Left lung (tissue), 10 donors: ENCODE measurements around the gene ZBTB17. TPM values are rescaled to one million over a fixed set of nuclear protein-coding genes. Genes with fewer than 3 reads are reported as not detected.
A peak's percentile ranks its signal among the peaks of the same experiment; 100 is the strongest.

Experiments used
- ATAC-seq: fragments of 200-7000 bp; cut with Tn5 transposase; one replicate; pipeline ENCODE4 v1.9.1; 2020; ENCODE audit warnings: moderate library complexity
- DNase-seq, 4 donors: peaks; one replicate each; pipeline ENCODE4 v3.0.0-alpha.2; 2013 to 2020
- H3K27ac ChIP-seq, 2 donors: fragments of 200-600 bp; sonication (generic) in 1 of 2; one replicate each; pipeline versions ENCODE4 v1.5.0 to v1.8.0; 2020 to 2021
- H3K27me3 ChIP-seq, 2 donors: fragments of 200-600 bp; sonication (generic) in 1 of 2; one replicate each; pipeline versions ENCODE4 v1.5.0 to v1.8.0; 2020 to 2021
- H3K36me3 ChIP-seq, 2 donors: fragments of 200-600 bp; sonication (generic) in 1 of 2; one replicate each; pipeline versions ENCODE4 v1.5.0 to v1.8.0; 2020 to 2021
- H3K4me1 ChIP-seq, 2 donors: fragments of 200-600 bp; one replicate each; pipeline ENCODE4 v1.8.0; 2021
- H3K4me3 ChIP-seq, 2 donors: fragments of 200-600 bp; sonication (generic) in 1 of 2; one replicate each; pipeline versions ENCODE4 v1.5.0 to v1.8.0; 2020 to 2021; ENCODE audit warnings: mild to moderate bottlenecking in 1 of 2
- H3K9me3 ChIP-seq, 2 donors: fragments of 200-600 bp; sonication (generic) in 1 of 2; one replicate each; pipeline versions ENCODE4 v1.5.0 to v1.8.0; 2020 to 2021
- intact Hi-C, 2 donors: fragments of 100-400 bp; cut with DNase I; formaldehyde crosslinking; loops; one replicate each; pipeline versions ENCODE4 v1.11.2 to v1.14.2; 2022
- polyA plus RNA-seq, 6 donors: library from polyadenylated mRNA; unstranded; fragments of 120-200 nt; gene quantifications; one replicate each; pipeline ENCODE4 v1.2.1, GENCODE V29; 2013; ENCODE audit not compliant: insufficient read length in 6 of 6
- total RNA-seq, 2 donors: library from RNA; stranded (reverse); fragmentation: NEBNext Ultra II Directional; extraction: Animal tissue kit (Norgen Biotek cat#: 25700); gene quantifications; one replicate each; pipeline ENCODE4 v1.2.1, GENCODE V29; 2021
- TF ChIP-seq, protein P1 (sequence below), 2 donors: fragments of 200-600 bp; sonication (generic) in 1 of 2; IDR thresholded peaks; one replicate each; pipeline versions ENCODE4 v1.5.0 to v1.8.0; 2021; ENCODE audit warnings: antibody characterized with exemption in 2 of 2
- donor health status: DM: no; HTN: yes; CAD: no.
- donor health status: DM: no; HTN: no; CAD: no.

ZBTB17 gene
- total and polyA plus RNA-seq, 8 donors: 27.4 to 46.5 (median 33.1) TPM

DNA sequence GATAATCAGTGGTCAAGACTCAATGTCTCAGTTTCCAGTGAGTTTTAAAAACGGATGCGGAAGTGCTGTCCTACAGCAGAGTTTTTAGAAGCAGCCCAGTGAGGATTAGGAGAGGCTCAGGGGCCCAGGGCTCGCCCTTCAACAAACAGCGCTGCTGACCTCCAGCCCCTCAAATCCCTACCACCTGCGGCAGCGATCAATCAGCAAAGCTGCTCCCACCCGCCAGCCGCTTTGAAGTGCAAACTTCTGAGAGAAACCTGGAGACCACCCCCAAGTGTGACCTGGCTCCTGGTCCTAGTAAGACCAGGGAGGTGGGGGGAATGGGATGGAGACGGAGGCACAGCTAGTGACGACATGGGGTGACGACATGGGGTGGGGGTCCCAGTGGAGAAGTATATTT is 14.4 kb downstream of the ZBTB17 start:
- H3K4me1 ChIP-seq: peaks cover 9 to 75% of the 10 kb centered on the region in 2 donors
- no peaks in the 10 kb centered on the region for H3K9me3 ChIP-seq
- ATAC-seq (no peak), DNase-seq (no peak)
- no peaks in the 10 kb centered on the region for H3K27me3 ChIP-seq
- H3K4me3 ChIP-seq: no peak overlapping the region
- peaks cover 0 to 14% of the 10 kb centered on the region in 2 donors for H3K36me3 ChIP-seq
- TF ChIP-seq, protein P1, sequence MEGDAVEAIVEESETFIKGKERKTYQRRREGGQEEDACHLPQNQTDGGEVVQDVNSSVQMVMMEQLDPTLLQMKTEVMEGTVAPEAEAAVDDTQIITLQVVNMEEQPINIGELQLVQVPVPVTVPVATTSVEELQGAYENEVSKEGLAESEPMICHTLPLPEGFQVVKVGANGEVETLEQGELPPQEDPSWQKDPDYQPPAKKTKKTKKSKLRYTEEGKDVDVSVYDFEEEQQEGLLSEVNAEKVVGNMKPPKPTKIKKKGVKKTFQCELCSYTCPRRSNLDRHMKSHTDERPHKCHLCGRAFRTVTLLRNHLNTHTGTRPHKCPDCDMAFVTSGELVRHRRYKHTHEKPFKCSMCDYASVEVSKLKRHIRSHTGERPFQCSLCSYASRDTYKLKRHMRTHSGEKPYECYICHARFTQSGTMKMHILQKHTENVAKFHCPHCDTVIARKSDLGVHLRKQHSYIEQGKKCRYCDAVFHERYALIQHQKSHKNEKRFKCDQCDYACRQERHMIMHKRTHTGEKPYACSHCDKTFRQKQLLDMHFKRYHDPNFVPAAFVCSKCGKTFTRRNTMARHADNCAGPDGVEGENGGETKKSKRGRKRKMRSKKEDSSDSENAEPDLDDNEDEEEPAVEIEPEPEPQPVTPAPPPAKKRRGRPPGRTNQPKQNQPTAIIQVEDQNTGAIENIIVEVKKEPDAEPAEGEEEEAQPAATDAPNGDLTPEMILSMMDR (IDR thresholded peaks at IDR 0.05): no peak
- no peak overlapping the region for H3K27ac ChIP-seq
- intact Hi-C loops: no loop called here

DNA sequence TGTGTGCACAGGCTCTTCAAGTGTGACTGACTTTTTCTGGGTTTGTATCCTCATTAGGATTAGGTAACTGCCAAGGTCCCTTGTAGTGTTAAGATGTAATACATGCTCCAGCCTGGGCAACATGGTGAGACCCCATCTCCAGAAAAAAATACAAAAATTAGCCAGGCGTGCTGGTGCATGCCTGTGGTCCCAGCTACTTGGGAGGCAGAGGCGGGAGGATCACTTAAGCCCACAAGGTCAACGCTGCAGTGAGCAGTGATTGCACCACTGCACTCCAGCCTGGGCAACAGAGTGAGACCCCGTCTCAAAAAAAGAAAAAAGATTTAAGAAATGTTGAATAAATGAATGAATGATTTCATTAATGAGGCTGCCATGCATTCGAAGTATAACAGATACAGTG is 15.1 kb downstream of the ZBTB17 start:
- TF ChIP-seq, protein P1 (IDR thresholded peaks at IDR 0.05): no peak
- no peaks in the 10 kb centered on the region for H3K9me3 ChIP-seq
- H3K27ac ChIP-seq: no peak overlapping the region
- DNase-seq: no peak
- H3K36me3 ChIP-seq: peaks cover 0 to 14% of the 10 kb centered on the region in 2 donors
- no peak overlapping the region for H3K4me3 ChIP-seq
- peaks cover 6 to 75% of the 10 kb centered on the region in 2 donors for H3K4me1 ChIP-seq
- intact Hi-C loops: no loop called here
- no peaks in the 10 kb centered on the region for H3K27me3 ChIP-seq
- no peak for ATAC-seq

DNA sequence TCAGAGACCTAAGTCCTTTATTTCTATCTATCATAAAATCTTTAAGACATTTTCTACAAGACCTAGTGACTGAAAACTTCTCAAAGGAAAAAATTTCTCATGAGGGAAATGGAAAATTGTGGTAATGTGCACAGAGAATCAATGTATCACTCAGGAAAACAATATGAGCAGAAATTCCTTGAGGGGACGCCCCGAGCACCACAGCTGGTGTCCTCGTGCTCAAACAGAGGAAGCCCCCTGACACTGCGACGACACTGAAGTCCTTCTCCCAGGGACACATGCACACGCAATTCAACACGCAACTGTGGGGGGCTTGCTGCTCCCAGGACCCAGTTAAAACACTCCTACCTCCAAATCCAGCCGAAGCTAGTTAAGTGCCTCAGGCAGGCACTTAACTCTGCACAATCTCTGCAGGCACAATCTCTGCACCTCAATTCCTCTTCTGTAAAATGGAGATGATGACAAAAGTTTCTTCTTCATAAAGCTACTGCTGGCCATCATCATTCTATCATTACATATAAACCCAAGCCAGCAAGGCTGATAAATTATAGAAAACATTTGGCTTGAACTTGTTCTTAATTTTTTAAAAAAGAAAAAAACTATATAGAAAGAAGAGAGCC is 16.0 kb downstream of the ZBTB17 start:
- Histone ChIP-seq H3K4me3 (no peak overlapping the region), H3K4me1 (peaks cover 0 to 75% of the 10 kb centered on the region in 2 donors), H3K36me3 (peaks cover 0 to 14% of the 10 kb centered on the region in 2 donors), H3K27ac (no peak overlapping the region), H3K27me3 (no peaks in the 10 kb centered on the region), H3K9me3 (no peaks in the 10 kb centered on the region)
- ATAC-seq: no peak
- no peak for DNase-seq
- intact Hi-C loops: no loop called here
- TF ChIP-seq, protein P1 (IDR thresholded peaks at IDR 0.05): no peak

DNA sequence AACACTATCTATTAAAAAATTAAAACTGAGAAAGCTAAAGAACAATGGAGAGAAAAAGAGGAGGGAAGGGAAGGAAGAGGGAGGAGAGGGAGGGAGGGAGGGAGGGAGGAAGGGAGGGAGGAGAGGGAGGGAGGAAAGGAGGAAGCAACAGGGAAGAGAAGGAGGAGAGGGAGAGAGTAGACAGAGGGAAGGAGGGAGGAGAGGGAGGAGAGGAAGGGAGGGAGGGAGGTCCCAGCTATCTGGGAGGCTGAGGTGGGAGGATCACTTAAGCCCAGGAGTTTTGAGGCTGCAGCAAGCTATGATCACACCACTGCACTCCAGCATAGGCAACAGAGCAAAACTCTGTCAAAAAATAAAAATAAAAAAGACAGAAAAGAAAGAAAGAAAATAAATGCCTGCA is 16.5 kb downstream of the ZBTB17 start:
- intact Hi-C loops: no loop called here
- H3K27ac ChIP-seq: no peak overlapping the region
- H3K27me3 ChIP-seq: no peaks in the 10 kb centered on the region
- ATAC-seq: no peak
- no peak for DNase-seq
- H3K9me3 ChIP-seq: no peaks in the 10 kb centered on the region
- TF ChIP-seq, protein P1 (IDR thresholded peaks at IDR 0.05): no peak
- H3K4me3 ChIP-seq: no peak overlapping the region
- H3K4me1 ChIP-seq: peaks cover under 1 to 75% of the 10 kb centered on the region in 2 donors
- H3K36me3 ChIP-seq: peaks cover 0 to 14% of the 10 kb centered on the region in 2 donors

DNA sequence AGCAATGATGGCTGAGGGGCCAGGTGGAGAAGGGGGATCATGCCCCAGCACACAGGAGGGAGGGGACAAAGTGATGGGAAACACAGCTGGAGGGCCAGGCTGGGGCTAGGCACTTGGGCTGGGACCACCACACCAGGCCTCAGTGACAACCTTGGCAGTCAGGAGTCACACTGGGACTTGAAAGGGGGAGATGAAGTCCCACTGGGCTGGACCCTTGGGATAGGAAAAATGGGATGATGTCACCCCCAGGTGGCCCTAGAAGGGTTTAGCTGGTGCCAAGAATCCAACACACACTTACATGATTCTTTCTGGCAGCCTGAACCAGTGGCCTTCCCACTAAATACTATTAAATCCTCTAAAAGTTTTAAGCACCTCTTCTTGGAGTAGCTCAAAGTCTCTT is 17.1 kb downstream of the ZBTB17 start:
- Histone ChIP-seq H3K4me1 (peaks cover 7 to 75% of the 10 kb centered on the region in 2 donors), H3K27ac (peak overlapping the region in 1 of 2 donors; percentile 5), H3K27me3 (no peaks in the 10 kb centered on the region), H3K9me3 (no peaks in the 10 kb centered on the region), H3K4me3 (no peak overlapping the region), H3K36me3 (peaks cover 0 to 14% of the 10 kb centered on the region in 2 donors)
- no peak for DNase-seq
- no peak for ATAC-seq
- TF ChIP-seq, protein P1 (IDR thresholded peaks at IDR 0.05): no peak
- intact Hi-C loops: no loop called here
